OCI-LY1 (cell line): ENCODE data around the gene NPIPA8.
"Not testable (repeated sequence)": the region's sequence is repeated elsewhere in the genome, so short reads cannot be mapped to it uniquely, and the experiment has no call there.

Experiments used
- H2AFZ ChIP-seq: fragments of 200-600 bp; sonication (generic), shearing (Covaris generic); 2 replicates; pipeline ENCODE4 v1.6.0; 2014; ENCODE audit warnings: antibody characterized with exemption, mild to moderate bottlenecking, low read length
- H3F3A ChIP-seq: fragments of 200-600 bp; sonication (generic), shearing (Covaris generic); 2 replicates; pipeline ENCODE4 v1.6.0; 2014; ENCODE audit warnings: mild to moderate bottlenecking, antibody characterized with exemption, low read length, moderate library complexity; ENCODE audit not compliant: insufficient read depth
- H3K27ac ChIP-seq: fragments of 200-600 bp; sonication (generic); 2 replicates; pipeline ENCODE4 v1.5.1; 2014; ENCODE audit warnings: low read length, mixed run types, mild to moderate bottlenecking, low read depth; ENCODE audit not compliant: poor library complexity, severe bottlenecking
- H3K27me3 ChIP-seq: fragments of 200-600 bp; sonication (generic); 2 replicates; pipeline ENCODE4 v1.6.0; 2014; ENCODE audit warnings: antibody characterized with exemption, mild to moderate bottlenecking, low read length, moderate library complexity; ENCODE audit not compliant: insufficient read depth
- H3K36me3 ChIP-seq: fragments of 200-600 bp; sonication (generic); 2 replicates; pipeline ENCODE4 v1.6.1; 2014; ENCODE audit warnings: mild to moderate bottlenecking, antibody characterized with exemption, low read length, moderate library complexity, mixed read lengths; ENCODE audit not compliant: insufficient read depth
- H3K4me1 ChIP-seq: fragments of 200-600 bp; sonication (generic); 2 replicates; pipeline ENCODE4 v1.5.1; 2014; ENCODE audit warnings: mild to moderate bottlenecking, low read length, moderate library complexity; ENCODE audit not compliant: insufficient read depth, severe bottlenecking
- H3K4me2 ChIP-seq: fragments of 200-600 bp; sonication (generic), shearing (Covaris generic); 2 replicates; pipeline ENCODE4 v1.6.1; 2014; ENCODE audit warnings: low read length
- H3K4me3 ChIP-seq: fragments of 200-600 bp; sonication (generic); 2 replicates; pipeline ENCODE4 v1.5.1; 2014; ENCODE audit warnings: low read length, low read depth, mild to moderate bottlenecking, mixed read lengths; ENCODE audit not compliant: poor library complexity, severe bottlenecking
- H3K79me2 ChIP-seq: fragments of 200-600 bp; shearing (Covaris generic); 2 replicates; pipeline ENCODE4 v1.6.1; 2016; ENCODE audit warnings: mixed run types, low read length, mixed read lengths; ENCODE audit not compliant: insufficient read depth
- H3K9ac ChIP-seq: fragments of 200-600 bp; sonication (generic), shearing (Covaris generic); 2 replicates; pipeline ENCODE4 v1.6.1; 2014; ENCODE audit warnings: mild to moderate bottlenecking, low read length, mixed read lengths
- H3K9me2 ChIP-seq: fragments of 200-600 bp; sonication (generic), shearing (Covaris generic); 2 replicates; pipeline ENCODE4 v1.6.1; 2014; ENCODE audit warnings: low read depth, mild to moderate bottlenecking, low read length, mixed read lengths
- H3K9me3 ChIP-seq: fragments of 200-600 bp; shearing (Covaris generic); 2 replicates; pipeline ENCODE4 v1.6.1; 2014; ENCODE audit warnings: low read length, mixed read lengths
- H4K20me1 ChIP-seq: fragments of 200-600 bp; sonication (generic), shearing (Covaris generic); 2 replicates; pipeline ENCODE4 v1.6.0; 2016; ENCODE audit warnings: mild to moderate bottlenecking, low read length; ENCODE audit not compliant: insufficient read depth

The NPIPA8 gene

DNA sequence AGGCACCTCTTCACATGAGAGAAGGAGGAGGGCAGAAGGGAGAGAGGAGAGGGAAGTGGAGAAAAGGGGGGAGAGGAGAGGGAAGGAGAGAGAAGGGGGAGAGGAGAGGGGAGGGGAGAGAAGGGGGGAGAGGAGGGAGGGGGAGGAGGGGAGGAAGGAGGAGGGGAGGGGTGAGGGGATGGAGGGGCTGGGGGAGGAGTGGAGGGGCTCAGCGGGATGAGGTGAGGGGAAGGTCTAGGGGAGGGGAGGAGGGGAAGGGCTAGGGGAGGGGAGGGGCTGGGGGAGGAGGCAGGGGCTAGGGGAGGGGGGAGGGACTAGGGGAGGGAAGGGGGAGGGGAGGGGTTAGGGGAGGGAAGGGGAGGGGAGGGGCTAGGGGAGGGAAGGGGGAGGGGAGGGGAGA, 5.5 kb upstream of the NPIPA8 start:
- H3K9ac ChIP-seq, H3K27ac ChIP-seq, H3K9me3 ChIP-seq, H3F3A ChIP-seq, H3K4me3 ChIP-seq, H3K4me2 ChIP-seq, H3K4me1 ChIP-seq, H3K27me3 ChIP-seq, H2AFZ ChIP-seq, H3K9me2 ChIP-seq, H3K36me3 ChIP-seq, H3K79me2 ChIP-seq, H4K20me1 ChIP-seq: not testable (repeated sequence)

DNA sequence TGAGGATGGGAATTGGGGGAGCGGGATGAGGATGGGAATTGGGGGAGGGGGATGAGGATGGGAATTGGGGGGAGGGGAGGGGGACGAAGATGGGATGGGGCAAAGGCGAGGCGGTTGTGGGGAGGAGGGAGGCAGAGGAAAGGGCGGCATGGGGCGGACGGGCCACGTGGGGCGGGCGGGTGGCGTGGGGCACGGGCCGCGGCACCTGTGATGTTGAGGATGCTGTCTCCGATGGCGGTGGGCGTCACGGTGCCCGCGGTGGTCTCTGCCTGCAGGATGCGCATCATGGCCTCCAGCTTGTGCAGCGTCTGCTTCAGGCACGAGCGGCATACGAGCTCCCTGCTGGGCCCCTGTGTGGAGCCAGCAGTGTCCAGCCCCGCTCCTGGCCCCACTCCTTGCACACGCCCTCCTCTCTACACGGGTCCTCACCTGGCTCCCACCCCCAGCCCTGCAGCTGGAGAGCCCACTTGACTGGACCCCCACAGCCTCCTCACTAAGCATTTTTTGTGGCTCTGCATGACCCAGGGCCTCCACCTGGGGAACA, 5.0 kb upstream of the NPIPA8 start:
- not testable (repeated sequence) for H2AFZ ChIP-seq, H3K4me1 ChIP-seq, H3K4me2 ChIP-seq, H3K4me3 ChIP-seq, H3K27me3 ChIP-seq, H3F3A ChIP-seq, H4K20me1 ChIP-seq, H3K9me3 ChIP-seq, H3K9me2 ChIP-seq, H3K36me3 ChIP-seq, H3K79me2 ChIP-seq, H3K9ac ChIP-seq, H3K27ac ChIP-seq

DNA sequence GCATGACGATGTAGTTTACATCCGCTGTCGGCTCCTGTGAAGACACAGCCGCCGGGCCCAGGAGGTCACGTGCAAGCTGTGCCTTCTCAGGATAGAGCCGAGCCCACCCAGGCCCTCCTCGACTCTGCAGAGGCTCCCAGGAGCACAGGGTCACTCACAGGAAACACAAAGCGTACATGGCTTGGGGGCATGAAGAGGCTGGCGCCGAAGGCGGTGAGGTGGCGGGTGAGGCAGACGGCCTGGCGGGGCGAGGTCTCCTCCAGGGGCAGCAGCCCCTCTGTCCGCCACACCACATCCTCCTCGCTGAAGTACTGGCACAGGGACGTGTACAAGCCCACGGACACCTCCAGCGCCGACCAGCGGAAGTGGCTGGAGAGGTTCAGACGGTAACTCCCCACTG, 2.7 kb upstream of the NPIPA8 start:
- H3K4me1 ChIP-seq, H3F3A ChIP-seq, H3K9me3 ChIP-seq, H3K4me3 ChIP-seq, H3K9me2 ChIP-seq, H3K36me3 ChIP-seq, H4K20me1 ChIP-seq, H3K27me3 ChIP-seq, H2AFZ ChIP-seq, H3K27ac ChIP-seq, H3K9ac ChIP-seq, H3K4me2 ChIP-seq, H3K79me2 ChIP-seq: not testable (repeated sequence)

DNA sequence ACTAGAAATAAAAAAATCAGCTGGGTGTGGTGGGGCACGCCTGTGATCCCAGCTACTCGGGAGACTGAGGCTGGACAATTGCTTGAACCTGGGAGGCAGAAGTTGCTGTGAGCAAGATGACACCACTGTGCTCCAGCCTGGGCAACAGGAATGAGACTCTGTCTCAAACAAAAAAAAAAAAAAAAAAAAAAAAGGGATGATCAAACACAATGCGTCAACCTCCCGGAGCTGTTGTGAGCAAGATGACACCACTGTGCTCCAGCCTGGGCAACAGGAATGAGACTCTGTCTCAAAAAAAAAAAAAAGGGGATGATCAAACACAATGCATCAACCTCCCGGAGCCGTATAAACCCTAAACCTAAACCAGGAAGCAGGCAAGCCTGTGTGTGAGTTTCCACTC, 24.7 kb downstream of the NPIPA8 start:
- not testable (repeated sequence) for H3K9me3 ChIP-seq, H3K9me2 ChIP-seq, H3K79me2 ChIP-seq, H3K36me3 ChIP-seq, H3K27me3 ChIP-seq, H3K4me1 ChIP-seq, H2AFZ ChIP-seq, H3K9ac ChIP-seq, H3K4me2 ChIP-seq, H3F3A ChIP-seq, H3K27ac ChIP-seq, H4K20me1 ChIP-seq, H3K4me3 ChIP-seq

DNA sequence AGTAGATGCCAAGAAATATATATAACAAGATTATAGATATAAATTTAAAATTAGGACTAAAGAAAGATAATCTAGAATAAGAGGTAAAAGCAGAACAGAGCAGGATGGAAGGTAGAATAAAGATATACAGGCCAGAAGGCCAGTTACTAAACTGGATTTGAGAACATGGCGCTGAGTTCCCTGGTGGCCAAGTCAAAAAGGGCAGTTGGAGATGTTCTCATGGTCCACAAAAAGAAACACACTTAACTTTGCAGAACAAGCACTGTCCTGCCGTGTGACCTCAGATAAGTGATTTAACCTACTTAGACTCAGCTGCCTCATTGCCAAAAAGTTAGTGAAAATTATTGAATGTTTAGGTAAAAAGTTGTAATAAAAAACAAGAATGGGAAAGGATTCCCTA, 27.4 kb downstream of the NPIPA8 start:
- not testable (repeated sequence) for H3K4me3 ChIP-seq, H3K4me1 ChIP-seq, H3K9me2 ChIP-seq, H3K27ac ChIP-seq, H3K4me2 ChIP-seq, H4K20me1 ChIP-seq, H3K9me3 ChIP-seq, H3K36me3 ChIP-seq, H3K9ac ChIP-seq, H3K27me3 ChIP-seq, H3K79me2 ChIP-seq, H2AFZ ChIP-seq, H3F3A ChIP-seq

DNA sequence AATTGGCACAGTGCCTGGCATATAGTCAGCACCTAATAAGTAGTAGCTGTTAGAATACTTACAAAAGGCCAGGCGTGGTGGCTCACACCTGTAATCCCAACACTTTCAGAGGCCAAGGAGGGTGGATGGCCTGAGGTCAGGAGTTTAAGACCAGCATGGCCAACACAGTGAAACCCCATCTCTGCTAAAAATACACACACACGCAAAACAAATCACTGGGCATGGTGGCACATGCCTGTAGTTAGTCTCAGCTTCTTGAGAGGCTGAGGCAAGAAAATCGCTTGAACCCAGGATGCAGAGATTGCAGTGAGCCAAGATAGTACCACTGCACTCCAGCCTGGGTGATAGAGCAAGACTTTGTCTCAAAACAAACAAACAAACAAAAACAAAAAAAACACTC, 29.3 kb downstream of the NPIPA8 start:
- H3K79me2 ChIP-seq, H3K27me3 ChIP-seq, H3K4me2 ChIP-seq, H2AFZ ChIP-seq, H3K4me1 ChIP-seq, H3K4me3 ChIP-seq, H3F3A ChIP-seq, H3K9ac ChIP-seq, H3K27ac ChIP-seq, H3K9me3 ChIP-seq, H3K36me3 ChIP-seq, H4K20me1 ChIP-seq, H3K9me2 ChIP-seq: not testable (repeated sequence)

DNA sequence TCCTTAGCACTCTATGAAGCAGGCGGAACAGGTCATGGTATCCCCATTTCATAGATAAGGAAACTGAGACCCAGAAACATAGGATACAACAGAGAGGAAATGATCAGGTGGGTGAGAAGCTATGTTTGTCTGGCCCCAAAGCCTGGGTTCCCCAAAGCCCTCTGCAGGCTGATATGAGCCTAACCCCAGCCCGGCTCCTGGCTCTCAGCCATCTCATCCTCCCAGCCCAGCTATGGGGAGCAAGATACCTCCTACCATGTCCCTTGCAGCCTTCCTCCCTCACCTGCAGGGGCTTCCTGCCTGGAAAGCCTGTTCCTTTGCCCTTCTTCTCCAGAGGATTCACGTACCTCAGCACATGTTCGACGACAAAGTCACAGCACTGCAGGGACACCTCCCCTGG, 30.5 kb downstream of the NPIPA8 start:
- H3K9me2 ChIP-seq, H3K4me1 ChIP-seq: not testable (repeated sequence)

DNA sequence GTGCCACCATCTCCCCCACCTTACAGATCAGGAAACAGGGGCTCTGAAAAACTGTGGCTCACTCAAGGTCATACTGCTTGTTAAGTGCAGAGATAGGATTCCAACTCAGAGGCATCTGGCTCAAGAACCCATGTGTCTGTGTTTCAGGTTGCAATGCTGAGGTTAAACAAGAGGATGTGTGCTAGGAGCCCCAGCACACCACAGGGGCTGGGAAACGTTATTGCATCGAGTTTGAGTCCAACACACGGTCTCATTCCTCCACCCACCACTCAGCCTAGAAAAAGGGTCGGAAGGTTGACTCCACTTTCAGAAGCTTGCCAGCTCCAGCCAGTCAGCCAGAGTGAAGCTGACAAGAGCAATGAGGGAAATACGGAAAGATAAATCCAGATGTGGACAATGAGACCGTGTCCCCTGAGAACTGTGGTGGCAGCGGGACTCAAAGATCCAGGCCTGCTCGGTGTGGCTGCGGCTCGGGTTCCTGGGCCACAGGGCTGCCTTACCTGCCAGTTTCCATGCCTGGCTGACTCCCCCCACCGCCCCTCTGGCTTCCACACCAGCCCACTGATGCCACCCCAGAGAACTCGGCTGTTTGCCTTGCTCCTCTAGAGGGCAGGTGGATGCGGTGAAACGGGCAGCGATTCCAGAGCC, 33.4 kb downstream of the NPIPA8 start:
- not testable (repeated sequence) for H4K20me1 ChIP-seq, H3K79me2 ChIP-seq, H3K27me3 ChIP-seq, H3K36me3 ChIP-seq, H3K9me2 ChIP-seq, H3F3A ChIP-seq, H2AFZ ChIP-seq, H3K9me3 ChIP-seq, H3K9ac ChIP-seq, H3K4me1 ChIP-seq, H3K4me3 ChIP-seq, H3K4me2 ChIP-seq, H3K27ac ChIP-seq

More for the DNA sequence above, 30.5 kb downstream of the NPIPA8 start:
- H3K9ac ChIP-seq, H3K79me2 ChIP-seq, H3F3A ChIP-seq, H3K4me2 ChIP-seq, H3K9me3 ChIP-seq, H3K36me3 ChIP-seq, H4K20me1 ChIP-seq, H3K4me3 ChIP-seq, H3K27ac ChIP-seq, H2AFZ ChIP-seq, H3K27me3 ChIP-seq: not testable (repeated sequence)
